Dendritic cell treated with granulocyte-macrophage colony-stimulating factor and Interleukin-4, amounts not matched to agents 40 ng/mL and 50 ng/mL, for 4 days (primary cell): Measurements from ENCODE around the gene ADAT3.

ENCODE experiments used
- H3K27ac Mint-ChIP-seq: one replicate; pipeline ENCODE4 v1.8.0; 2022; ENCODE audit warnings: mild to moderate bottlenecking, mixed read lengths
- H3K27me3 Mint-ChIP-seq: one replicate; pipeline ENCODE4 v1.8.0; 2022; ENCODE audit warnings: mild to moderate bottlenecking, mixed read lengths
- H3K36me3 Mint-ChIP-seq: one replicate; pipeline ENCODE4 v1.8.0; 2022; ENCODE audit warnings: low read depth, mixed read lengths
- H3K4me1 Mint-ChIP-seq: one replicate; pipeline ENCODE4 v1.8.0; 2022; ENCODE audit warnings: low read depth, mixed read lengths
- H3K4me3 Mint-ChIP-seq: one replicate; pipeline ENCODE4 v1.8.0; 2022; ENCODE audit warnings: mild to moderate bottlenecking, moderate library complexity, mixed read lengths
- H3K9me3 Mint-ChIP-seq: one replicate; pipeline ENCODE4 v1.8.0; 2022; ENCODE audit warnings: mixed read lengths
- intact Hi-C: fragments of 100-400 bp; cut with micrococcal nuclease; formaldehyde crosslinking; loops from one replicate; pipeline ENCODE4 v1.15.0; 2022

ADAT3 gene

GRCh38 chr19:1962674-1963073 lies 57.5 kb downstream of the ADAT3 start:
- Mint-ChIP-seq H3K4me1 (peaks cover 23% of the 10 kb centered on the region), H3K36me3 (peaks cover 83% of the 10 kb centered on the region), H3K4me3 (no peak overlapping the region), H3K27ac (no peak overlapping the region), H3K9me3 (no peaks in the 10 kb centered on the region), H3K27me3 (no peaks in the 10 kb centered on the region)
- intact Hi-C loops: no loop called here
